Measurements from ENCODE around the gene EN2. TPM values are rescaled to one million over a fixed set of nuclear protein-coding genes. Genes with fewer than 3 reads are reported as not detected.

EN2 gene
- not detected for total RNA-seq
- 0 to 0.12 reads per million in 2 donors for total RNA-seq

GRCh38 chr7:155458111-155458877 is at the start of gene EN2:
TSS of gene EN2 (plus strand) at chr7:155458129. CDS start at chr7:155458378, 249 bp downstream.
- peaks cover 26% of the 10 kb centered on the region for H3K4me1 Mint-ChIP-seq

DNA sequence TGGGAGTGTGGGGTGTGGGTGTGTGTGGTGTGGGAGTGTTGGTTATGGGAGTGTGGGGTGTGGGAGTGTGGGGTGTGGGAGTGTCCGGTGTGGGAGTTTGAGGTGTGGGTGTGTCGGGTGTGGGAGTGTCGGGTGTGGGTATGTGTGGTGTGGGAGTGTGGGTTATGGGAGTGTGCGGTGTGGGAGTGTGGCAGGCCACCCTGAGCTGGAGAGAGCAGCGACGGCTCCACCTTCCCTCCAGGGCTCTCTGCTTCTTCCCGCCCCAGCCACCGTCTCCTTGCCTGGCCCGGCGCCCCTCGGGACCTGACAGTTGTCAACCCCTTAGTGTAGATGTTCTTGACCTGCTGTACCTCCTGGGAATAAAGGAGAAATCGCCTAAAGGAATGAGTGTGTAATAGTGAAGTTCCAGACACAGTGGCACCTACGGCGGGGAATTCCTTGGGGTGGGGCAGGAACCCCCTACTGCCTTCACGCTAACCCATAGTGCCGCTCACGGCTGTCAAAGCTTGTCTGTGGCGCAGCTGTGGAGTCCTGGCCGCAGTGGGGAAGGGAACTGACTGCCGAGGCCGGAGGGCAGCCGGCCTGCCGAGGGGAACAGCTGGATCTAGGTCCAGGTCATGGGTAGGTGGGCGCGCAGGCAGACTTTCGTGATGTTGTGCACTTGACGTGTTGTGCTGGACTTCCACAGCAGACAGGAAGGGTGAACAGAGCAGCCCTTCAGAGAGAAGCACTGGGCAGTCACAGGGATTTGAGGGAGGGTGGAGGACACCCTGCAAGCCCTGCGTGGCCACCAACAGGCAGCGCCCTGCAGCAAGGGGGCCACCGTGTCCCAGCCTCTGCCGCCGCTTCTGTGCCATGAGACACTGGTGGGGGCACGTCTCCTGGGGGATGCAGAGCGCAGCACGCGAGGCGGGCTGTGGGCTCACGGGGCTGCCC is 49.0 kb upstream of the EN2 start:
- H3K36me3 Mint-ChIP-seq (ENCODE audit: low read depth) = peaks cover 2% of the 10 kb centered on the region
- H3K27me3 Mint-ChIP-seq = peaks cover 48% of the 10 kb centered on the region
- no peak overlapping the region for H3K4me3 Mint-ChIP-seq
- no peaks in the 10 kb centered on the region for H3K9me3 ChIP-seq (ENCODE audit: control insufficient read depth, low read length, poor library complexity, severe bottlenecking)
- H3K4me1 Mint-ChIP-seq = peaks cover 5% of the 10 kb centered on the region
- DNase-seq (no peak), ATAC-seq (no peak)
- H3K27ac Mint-ChIP-seq = no peak overlapping the region

More at GRCh38 chr7:155458111-155458877, at the start of gene EN2:
- Mint-ChIP-seq H3K36me3 (ENCODE audit: low read depth) (peaks cover 6% of the 10 kb centered on the region), H3K27ac (no peak within 1 kb of the TSS), H3K27me3 (peaks cover 69% of the 10 kb centered on the region), H3K4me3 (peak within 1 kb of the TSS; percentile 87)
- no peaks in the 10 kb centered on the region for H3K9me3 ChIP-seq (ENCODE audit: control insufficient read depth, low read length, poor library complexity, severe bottlenecking)
- ATAC-seq (no peak), DNase-seq (no peak)

- ATAC-seq (no peak), DNase-seq (no peak)
- Mint-ChIP-seq H3K4me3 (no peak overlapping the region), H3K4me1 (peaks cover 5% of the 10 kb centered on the region), H3K27ac (no peak overlapping the region), H3K36me3 (ENCODE audit: low read depth) (peaks cover 2% of the 10 kb centered on the region), H3K27me3 (peaks cover 43% of the 10 kb centered on the region)
- no peaks in the 10 kb centered on the region for H3K9me3 ChIP-seq (ENCODE audit: control insufficient read depth, low read length, poor library complexity, severe bottlenecking)
Observed at GRCh38 chr7:155409980-155410379, 47.9 kb upstream of the EN2 start.

DNA sequence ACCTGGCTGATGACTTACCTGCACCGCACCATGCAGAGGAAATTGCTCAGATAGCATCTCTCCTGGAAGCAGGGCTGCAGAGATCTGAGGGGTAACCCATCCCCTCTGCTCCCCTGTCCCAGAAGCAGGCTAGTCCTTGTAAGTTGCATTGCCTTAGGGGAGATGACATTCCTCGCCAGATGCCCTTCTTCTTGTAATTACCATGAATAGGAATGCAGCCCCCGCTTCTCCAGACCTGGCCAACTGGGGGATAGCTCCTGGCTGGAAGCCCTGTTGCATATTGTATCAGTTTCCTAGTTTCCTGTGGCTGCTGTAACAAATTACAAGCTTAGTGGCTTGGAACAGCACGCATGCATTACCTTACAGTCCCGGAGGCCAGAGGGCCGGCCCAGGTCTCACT is 47.5 kb upstream of the EN2 start:
- no peak for ATAC-seq
- Mint-ChIP-seq H3K27ac (no peak overlapping the region), H3K36me3 (ENCODE audit: low read depth) (peaks cover 2% of the 10 kb centered on the region), H3K4me3 (no peak overlapping the region), H3K27me3 (peaks cover 42% of the 10 kb centered on the region), H3K4me1 (peaks cover 5% of the 10 kb centered on the region)
- DNase-seq = no peak
- no peaks in the 10 kb centered on the region for H3K9me3 ChIP-seq (ENCODE audit: control insufficient read depth, low read length, poor library complexity, severe bottlenecking)

- H3K27ac Mint-ChIP-seq = no peak overlapping the region
- H3K4me3 Mint-ChIP-seq = no peak overlapping the region
- no peaks in the 10 kb centered on the region for H3K36me3 Mint-ChIP-seq (ENCODE audit: low read depth)
- ATAC-seq = no peak
- peaks cover 5% of the 10 kb centered on the region for H3K4me1 Mint-ChIP-seq
- no peaks in the 10 kb centered on the region for H3K9me3 ChIP-seq (ENCODE audit: control insufficient read depth, low read length, poor library complexity, severe bottlenecking)
- H3K27me3 Mint-ChIP-seq = peaks cover 36% of the 10 kb centered on the region
- DNase-seq = no peak
Observed at GRCh38 chr7:155411718-155412415, 46.1 kb upstream of the EN2 start.

- H3K36me3 Mint-ChIP-seq (ENCODE audit: low read depth) = no peaks in the 10 kb centered on the region
- H3K4me1 Mint-ChIP-seq = peaks cover 5% of the 10 kb centered on the region
- no peak for ATAC-seq
- no peak overlapping the region for H3K27ac Mint-ChIP-seq
- no peaks in the 10 kb centered on the region for H3K9me3 ChIP-seq (ENCODE audit: control insufficient read depth, low read length, poor library complexity, severe bottlenecking)
- H3K27me3 Mint-ChIP-seq = peaks cover 44% of the 10 kb centered on the region
- DNase-seq = peak in 1 of 3 donors; percentile 25
- H3K4me3 Mint-ChIP-seq = no peak overlapping the region
Observed at GRCh38 chr7:155412416-155413253, 45.3 kb upstream of the EN2 start.

- peaks cover 53% of the 10 kb centered on the region for H3K27me3 Mint-ChIP-seq
- H3K4me3 Mint-ChIP-seq = no peak overlapping the region
- no peak overlapping the region for H3K27ac Mint-ChIP-seq
- no peaks in the 10 kb centered on the region for H3K9me3 ChIP-seq (ENCODE audit: control insufficient read depth, low read length, poor library complexity, severe bottlenecking)
- no peak for ATAC-seq
- no peak for DNase-seq
- peaks cover 5% of the 10 kb centered on the region for H3K4me1 Mint-ChIP-seq
- H3K36me3 Mint-ChIP-seq (ENCODE audit: low read depth) = no peaks in the 10 kb centered on the region
Observed at GRCh38 chr7:155414547-155415492, 43.1 kb upstream of the EN2 start.

- ATAC-seq (no peak), DNase-seq (no peak)
- Mint-ChIP-seq H3K4me1 (peaks cover 2% of the 10 kb centered on the region), H3K36me3 (ENCODE audit: low read depth) (no peaks in the 10 kb centered on the region), H3K27ac (no peak overlapping the region), H3K4me3 (no peak overlapping the region), H3K27me3 (peaks cover 54% of the 10 kb centered on the region)
- no peaks in the 10 kb centered on the region for H3K9me3 ChIP-seq (ENCODE audit: control insufficient read depth, low read length, poor library complexity, severe bottlenecking)
Observed at GRCh38 chr7:155416646-155417380, 41.1 kb upstream of the EN2 start.

DNA sequence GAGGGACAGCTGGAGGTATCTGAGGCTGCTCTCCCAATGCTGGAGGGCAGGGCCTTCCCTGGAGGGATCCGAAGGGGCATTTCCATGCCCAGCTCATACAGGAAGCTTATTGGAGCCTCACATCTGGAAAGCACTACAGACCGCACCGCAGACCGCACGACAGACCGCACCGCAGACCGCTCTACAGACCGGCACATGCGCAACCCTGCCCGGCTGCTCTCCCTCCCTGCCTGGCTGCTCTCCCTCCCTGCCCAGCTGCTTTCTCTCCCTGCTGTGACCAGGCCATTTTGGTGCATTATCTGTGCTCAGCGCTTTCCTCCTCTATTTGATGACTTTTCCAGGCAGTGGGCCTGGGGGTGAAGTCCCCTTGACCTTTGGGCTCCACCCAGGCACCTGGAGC is 39.6 kb upstream of the EN2 start:
- Mint-ChIP-seq H3K27me3 (peaks cover 45% of the 10 kb centered on the region), H3K4me1 (peaks cover 2% of the 10 kb centered on the region), H3K27ac (no peak overlapping the region), H3K4me3 (no peak overlapping the region), H3K36me3 (ENCODE audit: low read depth) (no peaks in the 10 kb centered on the region)
- DNase-seq (no peak), ATAC-seq (no peak)
- no peaks in the 10 kb centered on the region for H3K9me3 ChIP-seq (ENCODE audit: control insufficient read depth, low read length, poor library complexity, severe bottlenecking)

- H3K9me3 ChIP-seq (ENCODE audit: control insufficient read depth, low read length, poor library complexity, severe bottlenecking) = no peaks in the 10 kb centered on the region
- no peak for DNase-seq
- Mint-ChIP-seq H3K4me3 (no peak overlapping the region), H3K36me3 (ENCODE audit: low read depth) (no peaks in the 10 kb centered on the region), H3K4me1 (peaks cover 2% of the 10 kb centered on the region), H3K27ac (no peak overlapping the region), H3K27me3 (peaks cover 45% of the 10 kb centered on the region)
- ATAC-seq = no peak
Observed at GRCh38 chr7:155418941-155419755, 38.8 kb upstream of the EN2 start.
